HG03039 (cell line): Measurements from ENCODE around the gene YIF1B.
"Not testable (repeated sequence)": the region's sequence is repeated elsewhere in the genome, so short reads cannot be mapped to it uniquely, and the experiment has no call there.

Source experiments
- ATAC-seq: cut with Tn5 transposase; IDR thresholded peaks from one replicate; pipeline ENCODE4 v1.9.1; 2021; ENCODE audit warnings: mild to moderate bottlenecking, moderate library complexity; ENCODE audit not compliant: unreplicated experiment

The YIF1B gene, protein sequence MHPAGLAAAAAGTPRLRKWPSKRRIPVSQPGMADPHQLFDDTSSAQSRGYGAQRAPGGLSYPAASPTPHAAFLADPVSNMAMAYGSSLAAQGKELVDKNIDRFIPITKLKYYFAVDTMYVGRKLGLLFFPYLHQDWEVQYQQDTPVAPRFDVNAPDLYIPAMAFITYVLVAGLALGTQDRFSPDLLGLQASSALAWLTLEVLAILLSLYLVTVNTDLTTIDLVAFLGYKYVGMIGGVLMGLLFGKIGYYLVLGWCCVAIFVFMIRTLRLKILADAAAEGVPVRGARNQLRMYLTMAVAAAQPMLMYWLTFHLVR

GRCh38 chr19:38315657-38316476 is at the start of gene YIF1B:
Gene YIF1B, minus strand, starts transcription at chr19:38315947. Its CDS starts 30 bp downstream, at chr19:38315917.
- peak; percentile 84 for ATAC-seq

GRCh38 chr19:38362946-38363688 is 47.4 kb upstream of the YIF1B start:
- ATAC-seq = not testable (repeated sequence)

DNA sequence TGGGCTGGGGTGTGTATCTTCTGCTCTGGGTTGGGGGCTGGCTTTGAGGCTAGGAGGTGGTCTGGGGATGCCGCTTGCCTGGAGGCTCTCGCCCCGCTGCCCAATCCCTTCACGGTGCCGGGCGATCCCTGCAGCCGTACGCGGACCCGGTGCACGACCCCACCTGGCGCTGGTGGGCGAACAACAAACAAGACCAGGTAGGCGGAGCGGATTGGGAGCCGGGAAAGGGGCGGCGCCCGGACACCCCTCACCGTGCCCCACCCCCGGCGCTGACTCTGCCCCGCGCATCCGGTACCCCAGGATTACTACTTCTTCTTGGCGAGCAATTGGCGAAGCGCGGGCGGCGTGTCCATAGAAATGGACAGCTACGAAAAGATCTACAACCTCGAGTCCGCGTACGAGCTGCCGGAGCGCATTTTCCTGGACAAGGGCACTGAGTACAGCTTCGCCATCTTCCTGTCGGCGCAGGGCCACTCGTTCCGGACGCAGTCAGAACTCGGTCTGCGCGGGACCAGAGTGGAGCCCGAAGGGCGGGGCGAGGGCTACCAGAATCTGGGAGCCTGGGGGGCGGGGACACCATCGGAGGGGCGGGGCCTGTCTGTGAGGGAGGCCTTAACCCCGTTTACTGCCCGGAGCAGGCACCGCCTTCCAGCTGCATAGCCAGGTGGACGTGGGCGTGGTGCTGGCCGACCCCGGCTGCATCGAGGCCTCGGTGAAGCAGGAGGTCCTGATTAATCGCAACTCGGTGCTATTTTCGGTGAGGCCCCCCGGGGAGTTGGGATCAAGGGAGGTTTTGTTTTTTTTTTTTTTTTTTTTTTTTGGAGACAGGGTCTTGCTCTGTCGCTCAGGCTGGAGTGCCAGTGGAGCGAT is 46.6 kb upstream of the YIF1B start:
- no peak for ATAC-seq

- no peak for ATAC-seq
These were observed 45.9 kb upstream of the YIF1B start for GRCh38 chr19:38361633-38362075.

DNA sequence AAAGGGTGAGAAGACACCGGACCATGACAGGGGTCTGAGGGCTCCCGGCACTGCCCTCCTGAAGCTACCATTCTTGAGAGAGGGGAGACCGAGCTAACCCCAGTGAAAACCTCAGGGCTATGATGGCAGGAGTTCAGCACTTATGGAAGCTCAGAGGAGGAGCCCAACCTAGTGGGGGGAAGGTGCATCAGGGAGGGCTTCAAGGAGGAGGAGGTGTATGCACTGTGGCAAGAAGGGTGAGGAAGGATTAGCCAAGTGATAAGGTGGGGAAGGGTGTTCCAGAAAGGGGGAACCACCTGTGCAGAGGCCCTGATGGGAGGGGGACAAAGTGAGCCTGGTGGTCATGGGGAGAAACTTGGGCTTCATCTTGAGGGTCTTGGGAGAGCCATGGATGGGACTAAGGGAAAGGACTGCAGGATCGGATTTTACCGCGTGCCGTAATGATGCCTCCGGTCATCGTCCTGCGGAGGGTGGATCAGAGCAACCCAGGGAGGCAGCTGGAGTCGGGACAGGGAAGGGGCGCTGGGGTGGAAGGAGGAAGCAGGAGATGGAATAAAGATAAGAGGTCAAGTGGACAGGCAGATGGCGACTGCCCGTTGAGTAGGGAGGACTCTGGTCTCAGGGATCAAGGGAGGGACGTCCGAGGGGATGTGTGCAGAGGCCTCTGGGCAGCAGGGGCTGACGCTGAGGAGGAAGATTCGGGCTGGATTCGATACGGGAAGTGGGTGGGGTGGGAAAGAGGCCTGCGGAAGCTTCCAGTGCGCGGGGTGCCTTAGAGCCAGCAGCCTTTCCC is 45.3 kb upstream of the YIF1B start:
- ATAC-seq = no peak

DNA sequence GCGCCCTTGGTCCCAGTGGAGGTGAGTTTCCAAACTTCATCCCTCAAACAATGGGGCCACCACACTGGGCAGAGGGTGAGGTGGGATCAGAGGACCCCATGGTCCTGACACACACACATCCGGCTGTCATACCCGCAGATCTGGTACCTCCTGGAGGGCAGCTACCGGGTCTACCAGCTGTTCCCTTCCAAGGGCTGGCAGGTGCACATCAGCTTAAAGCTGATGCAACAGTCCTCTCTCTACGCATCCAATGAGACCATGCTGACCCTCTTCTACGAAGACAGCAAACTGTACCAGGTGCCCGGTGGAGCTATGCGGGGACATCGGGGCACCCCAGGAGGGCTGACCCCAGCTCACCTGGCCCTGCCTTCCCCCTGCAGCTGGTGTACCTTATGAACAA is 44.6 kb upstream of the YIF1B start:
- ATAC-seq = no peak

- ATAC-seq = no peak
These were observed 43.7 kb upstream of the YIF1B start for GRCh38 chr19:38359242-38360021.

- no peak for ATAC-seq
These were observed 42.3 kb upstream of the YIF1B start for GRCh38 chr19:38358071-38358470.

DNA sequence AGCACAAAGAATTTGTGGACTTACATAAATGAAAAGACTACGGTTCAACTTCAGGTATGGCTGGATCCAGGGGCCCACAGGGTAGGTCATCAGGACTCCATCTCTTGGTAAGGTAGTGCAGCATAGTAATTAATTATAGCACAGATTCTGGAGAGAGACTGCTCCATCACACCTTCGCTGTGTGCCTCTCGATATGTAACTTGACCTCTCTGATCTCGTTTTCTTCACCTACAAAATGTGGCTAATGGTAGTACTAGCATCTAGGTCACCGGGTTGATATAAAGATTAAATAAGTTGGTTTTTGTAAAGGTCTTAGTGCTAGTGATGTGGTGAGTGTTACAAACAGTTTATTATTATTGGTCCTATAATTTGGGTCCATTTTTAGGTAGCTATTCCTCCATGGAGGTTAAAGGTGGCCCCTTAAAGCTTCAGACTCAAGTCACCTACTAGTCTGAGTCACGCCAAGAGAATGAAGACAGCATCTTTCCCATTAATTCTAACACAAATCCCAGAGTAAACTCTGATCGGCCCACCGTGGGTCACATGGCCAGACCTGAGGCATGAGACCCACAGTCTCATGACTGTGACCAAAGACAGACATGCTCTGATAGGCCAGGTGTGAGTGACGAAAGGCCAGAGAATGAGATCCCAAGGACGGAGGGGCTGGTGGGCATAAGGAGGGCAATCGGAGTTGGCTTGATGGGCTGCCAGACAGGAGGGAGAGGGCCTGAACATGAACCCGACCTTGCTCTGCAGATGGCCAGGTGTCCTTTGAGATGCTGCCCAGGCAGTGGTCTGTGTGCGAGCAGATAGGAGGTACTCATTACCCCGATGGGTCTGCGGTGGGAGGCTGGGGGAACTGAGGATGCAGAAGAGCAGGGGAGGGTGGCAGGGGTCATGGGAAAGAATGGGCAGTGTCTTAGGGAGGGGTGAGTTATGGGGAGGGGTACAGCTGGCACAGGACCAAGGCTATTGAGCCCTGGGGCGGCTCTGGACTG is 40.3 kb upstream of the YIF1B start:
- no peak for ATAC-seq

DNA sequence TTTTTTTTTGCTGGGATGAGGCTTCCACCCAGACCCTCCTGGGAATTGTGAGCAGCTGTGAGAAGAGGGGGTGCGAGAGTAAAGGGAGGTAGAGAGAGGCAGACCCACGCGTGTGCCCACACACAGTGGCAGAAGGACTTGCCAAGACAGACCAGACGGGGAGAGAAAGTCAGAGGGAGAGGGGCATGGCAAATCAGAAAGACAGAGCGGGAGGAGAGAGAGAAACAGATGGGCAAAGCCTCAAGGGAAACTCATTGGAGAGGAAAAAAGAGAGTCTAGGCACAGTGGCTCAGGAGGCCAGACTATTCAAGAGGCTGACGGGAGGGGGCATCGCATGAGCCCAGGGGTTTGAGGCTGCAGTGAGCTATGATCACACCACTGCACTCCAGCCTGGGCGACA is 36.9 kb upstream of the YIF1B start:
- no peak for ATAC-seq

GRCh38 chr19:38351865-38352395 is 36.2 kb upstream of the YIF1B start:
- ATAC-seq = no peak

GRCh38 chr19:38350883-38351282 is 35.1 kb upstream of the YIF1B start:
- no peak for ATAC-seq

GRCh38 chr19:38346837-38347236 is 31.1 kb upstream of the YIF1B start:
- no peak for ATAC-seq

DNA sequence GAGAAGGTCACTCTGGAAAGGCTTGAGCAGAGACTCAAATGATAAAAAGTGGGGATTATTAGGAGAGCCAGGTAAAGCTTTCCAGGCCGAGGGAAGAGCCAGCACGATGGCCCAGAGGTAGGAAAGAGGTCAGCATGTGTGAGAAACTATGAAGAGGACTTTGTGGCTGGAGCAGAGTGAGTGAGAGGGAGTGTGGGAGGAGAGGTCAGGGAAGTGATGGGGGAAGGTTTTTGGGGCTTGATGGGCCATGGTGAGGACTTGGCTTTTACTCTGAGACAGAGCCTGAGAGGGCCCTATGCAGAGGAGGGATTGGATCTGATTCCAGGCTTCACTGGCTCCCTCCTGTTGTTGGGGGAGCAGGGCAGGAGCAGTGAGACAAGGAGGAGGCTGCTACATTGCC is 25.2 kb upstream of the YIF1B start:
- no peak for ATAC-seq

DNA sequence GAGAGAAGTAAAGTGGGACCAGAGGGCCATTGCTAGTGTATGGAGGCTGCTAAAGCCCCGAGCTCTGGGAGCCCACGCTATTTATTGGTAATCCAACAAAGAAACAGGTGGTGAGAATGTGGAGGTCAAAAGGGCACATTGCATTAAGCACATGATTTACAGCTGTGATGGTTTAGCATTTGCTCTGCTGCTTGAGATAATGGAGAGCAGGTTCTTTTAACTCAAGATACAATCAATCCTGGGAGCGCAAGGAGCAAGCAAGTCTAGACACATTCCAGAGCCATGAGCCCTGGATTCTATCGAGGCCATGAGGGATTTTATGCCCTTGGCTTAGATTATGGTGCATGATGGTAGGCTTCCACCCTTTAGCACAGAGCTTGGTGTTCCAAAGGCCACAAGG is 23.3 kb upstream of the YIF1B start:
- not testable (repeated sequence) for ATAC-seq

GRCh38 chr19:38337360-38337653 is 21.6 kb upstream of the YIF1B start:
- no peak for ATAC-seq

- ATAC-seq = peak; percentile 45
These were observed 21.1 kb upstream of the YIF1B start for GRCh38 chr19:38336638-38337359.
